Neuronal stem cell (in vitro differentiated cells): ENCODE results near the gene HOXC11.

Experiments used
- DNase-seq: peaks from one replicate; pipeline ENCODE4 v3.0.0-alpha.2; 2013; ENCODE audit warnings: low spot score
- H2AFZ ChIP-seq: one replicate; pipeline ENCODE4 v1.6.1; 2013; ENCODE audit warnings: mild to moderate bottlenecking, low read length, inconsistent platforms
- H2AK5ac ChIP-seq: 2 replicates; pipeline ENCODE4 v1.6.1; 2013; ENCODE audit warnings: low read depth, mild to moderate bottlenecking, inconsistent platforms, low read length, moderate library complexity, mixed read lengths
- H2BK120ac ChIP-seq: 2 replicates; pipeline ENCODE4 v1.6.1; 2013; ENCODE audit warnings: low read depth, mild to moderate bottlenecking, inconsistent platforms, low read length, moderate library complexity, mixed read lengths
- H2BK12ac ChIP-seq: one replicate; pipeline ENCODE4 v1.6.1; 2013; ENCODE audit warnings: low read length, inconsistent platforms
- H2BK15ac ChIP-seq: 2 replicates; pipeline ENCODE4 v1.6.1; 2013; ENCODE audit warnings: mild to moderate bottlenecking, low read length, inconsistent platforms, mixed read lengths
- H2BK5ac ChIP-seq: one replicate; pipeline ENCODE4 v1.6.1; 2013; ENCODE audit warnings: inconsistent platforms, mild to moderate bottlenecking, low read length, moderate library complexity
- H3K14ac ChIP-seq: one replicate; pipeline ENCODE4 v1.6.1; 2013; ENCODE audit warnings: low read length, inconsistent platforms
- H3K18ac ChIP-seq: 2 replicates; pipeline ENCODE4 v1.6.1; 2013; ENCODE audit warnings: low read length, inconsistent platforms
- H3K23ac ChIP-seq: 2 replicates; pipeline ENCODE4 v1.6.1; 2013; ENCODE audit warnings: low read depth, mild to moderate bottlenecking, mixed read lengths, low read length, inconsistent platforms; ENCODE audit not compliant: poor library complexity
- H3K27ac ChIP-seq: replicated peaks from 3 replicates; pipeline ENCODE4 v1.5.1; 2013; ENCODE audit warnings: low read length, inconsistent platforms
- H3K27me3 ChIP-seq, 3 experiments: 2 replicates each; pipeline ENCODE4 v1.6.1; 2013; ENCODE audit warnings: low read length in 3 of 3, mild to moderate bottlenecking in 2 of 3, inconsistent platforms in 1 of 3, low read depth in 1 of 3, mixed read lengths in 1 of 3, moderate library complexity in 1 of 3; ENCODE audit not compliant: control insufficient read depth in 3 of 3, insufficient read depth in 3 of 3
- H3K36me3 ChIP-seq, 2 donors: replicated peaks in 1 of 2; 2 replicates each; pipeline ENCODE4 v1.6.1; 2013; ENCODE audit warnings: low read length in 2 of 2; ENCODE audit not compliant: control insufficient read depth in 2 of 2, insufficient read depth in 2 of 2
- H3K4ac ChIP-seq: 2 replicates; pipeline ENCODE4 v1.6.1; 2013; ENCODE audit warnings: inconsistent platforms, mild to moderate bottlenecking, low read length, moderate library complexity
- H3K4me1 ChIP-seq, 2 donors: 1 replicate in 1 of 2; 2 replicates in 1 of 2; pipeline ENCODE4 v1.6.1; 2013; ENCODE audit warnings: low read length in 2 of 2, low read depth in 1 of 2; ENCODE audit not compliant: control insufficient read depth in 2 of 2, insufficient read depth in 1 of 2
- H3K4me2 ChIP-seq: one replicate; pipeline ENCODE4 v1.6.1; 2013; ENCODE audit warnings: mild to moderate bottlenecking, low read length, inconsistent platforms; ENCODE audit not compliant: insufficient read depth, poor library complexity, severe bottlenecking
- H3K4me3 ChIP-seq, 2 donors: 2 replicates each; pipeline ENCODE4 v1.5.1; 2013; ENCODE audit warnings: low read length in 2 of 2, mild to moderate bottlenecking in 2 of 2, inconsistent platforms in 1 of 2, moderate library complexity in 1 of 2
- H3K79me1 ChIP-seq: one replicate; pipeline ENCODE4 v1.6.1; 2013; ENCODE audit warnings: low read depth, mild to moderate bottlenecking, inconsistent platforms, low read length, moderate library complexity
- H3K9ac ChIP-seq: one replicate; pipeline ENCODE4 v1.6.1; 2013; ENCODE audit warnings: mild to moderate bottlenecking, low read depth, low read length, inconsistent platforms; ENCODE audit not compliant: poor library complexity
- H3K9me3 ChIP-seq, 2 donors: replicated peaks in 1 of 2; 2 replicates each; pipeline versions ENCODE3 to v1.6.1; 2013; ENCODE audit warnings: low read length in 2 of 2, mild to moderate bottlenecking in 2 of 2, inconsistent platforms in 1 of 2, low read depth in 1 of 2, mixed read lengths in 1 of 2, moderate library complexity in 1 of 2; ENCODE audit not compliant: control insufficient read depth in 2 of 2, insufficient read depth in 1 of 2
- H4K8ac ChIP-seq: one replicate; pipeline ENCODE4 v1.6.1; 2013; ENCODE audit warnings: low read depth, mild to moderate bottlenecking, inconsistent platforms, low read length, moderate library complexity
- H4K91ac ChIP-seq: one replicate; pipeline ENCODE4 v1.6.1; 2013; ENCODE audit warnings: low read length, low read depth, mild to moderate bottlenecking, inconsistent platforms; ENCODE audit not compliant: poor library complexity
- WGBS, 2 donors: extraction: QIAGEN DNeasy Blood & Tissue Kit; methylation state at CpG; one replicate each; pipeline ENCODE4 v1.1.7; 2013; ENCODE audit warnings: missing lambda C conversion rate in 2 of 2, mixed read lengths in 1 of 2; ENCODE audit not compliant: insufficient read length in 2 of 2, insufficient replicate concordance in 1 of 2; ENCODE audit errors: extremely low coverage in 2 of 2; 5-methylcytosine and 5-hydroxymethylcytosine counted together

The HOXC11 gene

DNA sequence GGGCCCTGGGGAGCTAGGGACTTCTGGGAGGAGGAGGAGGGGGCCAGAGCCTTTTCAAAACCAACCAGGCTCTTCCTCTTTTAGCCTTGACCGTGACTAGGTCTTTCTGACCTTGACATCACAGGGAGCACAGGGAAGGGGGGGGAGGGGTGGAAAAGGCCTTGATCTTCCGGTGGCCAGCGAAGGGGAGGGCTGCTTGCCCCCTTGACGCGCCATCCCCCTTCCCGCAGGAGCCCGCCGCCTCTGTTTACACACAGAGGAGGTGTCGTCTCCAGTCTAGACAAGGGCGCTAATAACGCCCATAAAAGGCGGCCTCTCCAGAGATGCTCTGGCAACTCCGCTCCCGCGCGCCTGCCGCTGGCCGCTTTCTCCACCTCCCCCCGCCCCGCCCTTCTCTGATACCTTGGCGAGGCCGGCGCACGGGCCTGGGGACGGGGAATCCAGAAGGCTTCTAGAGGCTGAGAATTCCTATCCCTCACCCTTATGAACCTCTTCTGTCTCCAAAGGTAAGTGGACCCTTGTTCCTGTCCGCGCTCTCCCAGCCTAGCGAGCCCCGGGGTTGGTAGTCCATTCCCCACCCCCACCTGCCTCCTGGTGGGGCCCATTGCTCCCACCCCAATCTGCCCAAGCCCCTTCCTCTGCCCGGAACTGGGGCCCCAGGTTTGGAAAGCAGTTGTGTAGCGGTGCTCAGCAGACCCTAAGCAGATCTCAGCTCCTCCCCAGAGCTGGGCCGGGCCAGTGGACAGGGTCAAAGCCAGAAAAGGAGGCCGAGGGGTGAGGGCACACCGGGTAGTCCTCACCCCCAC, 23.1 kb upstream of the HOXC11 start:
- Histone ChIP-seq H2AK5ac (no peak overlapping the region), H3K4me1 (no peaks in the 10 kb centered on the region), H2BK12ac (no peak overlapping the region), H2BK15ac (no peak overlapping the region), H3K9me3 (peaks cover 0 to 9% of the 10 kb centered on the region in 2 donors), H3K18ac (no peak overlapping the region), H3K9ac (no peak overlapping the region), H3K4me2 (no peak overlapping the region), H3K27me3 (peaks cover 71 to 100% (median 99%) of the 10 kb centered on the region in 3 experiments), H3K4me3 (no peak overlapping the region), H2AFZ (no peak overlapping the region), H3K4ac (no peak overlapping the region), H4K91ac (no peak overlapping the region), H4K8ac (no peak overlapping the region), H3K14ac (no peak overlapping the region), H3K79me1 (peaks cover 3% of the 10 kb centered on the region), H3K27ac (no peak overlapping the region), H2BK120ac (no peak overlapping the region), H2BK5ac (no peak overlapping the region), H3K23ac (peak overlapping the region; percentile 71), H3K36me3 (no peaks in the 10 kb centered on the region)
- no CpG with 5 or more reads among the region's 34 CpGs for whole genome bisulfite sequencing, 2 donors
- DNase-seq: no peak

DNA sequence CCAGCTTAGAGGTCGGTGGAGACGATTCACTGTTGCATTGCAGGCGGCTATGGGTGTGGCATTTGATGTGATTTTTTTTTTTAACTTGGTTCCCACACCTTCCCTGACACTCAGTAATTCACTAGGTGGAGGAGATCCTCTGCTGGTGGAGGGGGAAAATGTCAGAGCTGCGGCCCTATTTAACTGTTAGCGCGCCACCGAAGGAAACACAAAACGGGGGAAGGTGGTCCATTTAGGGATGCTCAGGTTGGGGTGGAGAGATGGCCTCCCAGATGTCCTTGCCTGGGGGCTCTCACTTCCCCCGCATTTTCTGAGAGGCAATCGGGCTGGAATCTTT, 22.5 kb upstream of the HOXC11 start:
- Histone ChIP-seq H2BK15ac (no peak overlapping the region), H3K4ac (no peak overlapping the region), H4K8ac (no peak overlapping the region), H3K14ac (no peak overlapping the region), H3K23ac (peak overlapping the region; percentile 55), H3K27me3 (peaks cover 71 to 100% (median 99%) of the 10 kb centered on the region in 3 experiments), H2AK5ac (no peak overlapping the region), H2BK12ac (no peak overlapping the region), H3K27ac (no peak overlapping the region), H3K9ac (no peak overlapping the region), H3K79me1 (peaks cover 3% of the 10 kb centered on the region), H3K4me3 (no peak overlapping the region), H3K9me3 (peaks cover 0 to 9% of the 10 kb centered on the region in 2 donors), H2BK5ac (no peak overlapping the region), H2BK120ac (no peak overlapping the region), H4K91ac (no peak overlapping the region), H3K4me2 (no peak overlapping the region), H2AFZ (no peak overlapping the region), H3K18ac (no peak overlapping the region), H3K4me1 (no peaks in the 10 kb centered on the region), H3K36me3 (no peaks in the 10 kb centered on the region)
- DNase-seq: no peak
- WGBS, 2 donors: no CpG with 5 or more reads among the region's 10 CpGs

- no peaks in the 10 kb centered on the region for H3K4me1 ChIP-seq
- DNase-seq: no peak
- no peak overlapping the region for H4K91ac ChIP-seq
- peak overlapping the region; percentile 11 for H3K4me2 ChIP-seq
- no peak overlapping the region for H2BK120ac ChIP-seq
- H4K8ac ChIP-seq: no peak overlapping the region
- H3K23ac ChIP-seq: peak overlapping the region; percentile 89
- H2BK15ac ChIP-seq: no peak overlapping the region
- H3K36me3 ChIP-seq: no peaks in the 10 kb centered on the region
- H2AK5ac ChIP-seq: no peak overlapping the region
- peaks cover 0 to 8% of the 10 kb centered on the region in 2 donors for H3K9me3 ChIP-seq
- H2AFZ ChIP-seq: no peak overlapping the region
- H3K27me3 ChIP-seq: peaks cover 72 to 100% (median 99%) of the 10 kb centered on the region in 3 experiments
- H3K79me1 ChIP-seq: peaks cover 3% of the 10 kb centered on the region
- H3K14ac ChIP-seq: peak overlapping the region; percentile 38
- no peak overlapping the region for H3K18ac ChIP-seq
- no peak overlapping the region for H3K4ac ChIP-seq
- WGBS, 2 donors: no CpG with 5 or more reads among the region's 34 CpGs
- no peak overlapping the region for H2BK5ac ChIP-seq
- H3K4me3 ChIP-seq: no peak overlapping the region
- no peak overlapping the region for H3K9ac ChIP-seq
- no peak overlapping the region for H3K27ac ChIP-seq
- no peak overlapping the region for H2BK12ac ChIP-seq
Observed at GRCh38 chr12:53950789-53951576, 21.9 kb upstream of the HOXC11 start.
